Upper lobe of left lung (tissue), 6 donors: ENCODE results near the gene KNOP1. TPM values are rescaled to one million over a fixed set of nuclear protein-coding genes. Genes with fewer than 3 reads are reported as not detected.

Source experiments
- ATAC-seq, 2 donors: fragments of 200-7000 bp; cut with Tn5 transposase; one replicate each; pipeline ENCODE4 v1.9.1; 2022; ENCODE audit warnings: mild to moderate bottlenecking in 2 of 2, moderate library complexity in 2 of 2; ENCODE audit not compliant: low FRiP score in 2 of 2
- DNase-seq, 2 donors: peaks; one replicate each; pipeline ENCODE4 v3.0.0-alpha.2; 2019 to 2020
- H3K27ac ChIP-seq, 4 donors: fragments of 200-600 bp; sonication (generic); one replicate each; pipeline ENCODE4 v1.5.1; 2016 to 2019
- H3K27me3 ChIP-seq, 4 donors: fragments of 200-600 bp; sonication (generic); one replicate each; pipeline ENCODE4 v1.5.1; 2017 to 2019
- H3K36me3 ChIP-seq, 4 donors: fragments of 200-600 bp; sonication (generic); one replicate each; pipeline ENCODE4 v1.5.1; 2016 to 2019
- H3K4me1 ChIP-seq, 4 donors: fragments of 200-600 bp; sonication (generic); one replicate each; pipeline ENCODE4 v1.5.1; 2018 to 2019
- H3K4me3 ChIP-seq, 4 donors: fragments of 200-600 bp; sonication (generic); one replicate each; pipeline ENCODE4 v1.5.1; 2017 to 2019; ENCODE audit warnings: mild to moderate bottlenecking in 2 of 4, moderate library complexity in 1 of 4
- H3K9me3 ChIP-seq, 4 donors: fragments of 200-600 bp; sonication (generic); one replicate each; pipeline ENCODE4 v1.5.1; 2018 to 2019
- EP300 ChIP-seq, 4 donors: sonication (generic); formaldehyde crosslinking; IDR thresholded peaks; one replicate each; pipeline ENCODE4 v1.5.1; 2017; ENCODE audit warnings: antibody characterized with exemption in 4 of 4, control low read depth in 2 of 4
- POLR2A ChIP-seq, 4 donors: fragments of 450-650 bp; IDR thresholded peaks; one replicate each; pipeline ENCODE4 v1.5.1; 2016 to 2017; ENCODE audit warnings: antibody characterized with exemption in 4 of 4, mild to moderate bottlenecking in 2 of 4
- POLR2AphosphoS5 ChIP-seq, 2 donors: sonication (generic); formaldehyde crosslinking; IDR thresholded peaks; one replicate each; pipeline ENCODE4 v1.5.1; 2017; ENCODE audit warnings: antibody characterized with exemption in 2 of 2
- WGBS, 2 donors: methylation state at CpG; one replicate each; pipeline ENCODE4 v1.1.5; 2017 to 2018; 5-methylcytosine and 5-hydroxymethylcytosine counted together
- total RNA-seq, 6 donors: library from RNA; depleted of rRNA in 4 of 6; stranded (reverse); fragments of >200 nt in 4 of 6; gene quantifications; one replicate each; pipeline versions ENCODE4 v1.1.0 to v1.2.1, GENCODE V29; 2016 to 2021
- TF ChIP-seq, protein P1 (sequence below), 6 experiments: fragments of 450-650 bp in 4 of 6; fragments of 200-600 bp in 2 of 6; sonication (generic) in 2 of 6; IDR thresholded peaks; one replicate each; pipeline ENCODE4 v1.5.1; 2016 to 2019; ENCODE audit warnings: antibody characterized with exemption in 6 of 6
- donor health status: DM: no; HTN: no; CAD: no; lungs with moderate emphysema.
- donor health status: DM: no; HTN: yes; CAD: no; lungs with severe emphysema.

Gene KNOP1
- total RNA-seq, 6 donors from 2014 or later, result 4.4 to 23.3 (median 12.1) TPM

DNA sequence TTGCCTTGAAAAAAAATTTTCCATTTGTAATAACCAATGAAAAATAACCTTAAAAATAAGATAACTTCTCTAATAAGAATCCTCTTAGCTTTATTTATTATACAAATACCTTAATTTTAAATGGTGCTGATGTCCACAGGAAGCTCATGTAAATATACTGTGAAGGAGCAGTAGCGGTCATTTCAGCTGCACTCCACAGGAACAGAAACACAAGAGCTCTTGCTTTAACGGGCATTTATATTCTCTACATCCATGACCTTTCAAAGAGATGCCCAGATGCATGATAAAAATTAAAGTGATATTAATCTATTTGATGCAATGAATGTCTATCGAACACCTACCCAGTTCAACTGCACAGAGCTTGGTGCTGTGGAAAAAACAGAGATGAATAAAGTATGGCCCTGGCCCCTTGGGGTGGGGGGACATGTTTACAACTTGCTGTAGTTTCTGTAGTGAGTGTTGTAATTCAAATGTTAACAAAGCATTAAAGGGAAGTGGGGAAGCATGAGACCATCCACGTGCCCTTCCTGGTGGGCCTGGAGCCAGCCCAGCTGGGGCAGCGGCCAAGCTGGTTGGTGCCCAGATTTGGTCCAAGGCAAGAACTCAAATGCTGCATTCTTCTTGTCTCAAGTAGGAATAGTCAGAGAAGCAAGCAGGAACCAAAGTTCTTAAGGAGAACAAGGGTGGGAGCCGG, 48.0 kb upstream of the KNOP1 start:
- DNase-seq, result peak; percentile 50 to 86
- peak overlapping the region in 1 of 4 donors; percentile 30 for H3K27ac ChIP-seq
- H3K36me3 ChIP-seq, result no peaks in the 10 kb centered on the region
- no peak overlapping the region for H3K4me3 ChIP-seq
- H3K9me3 ChIP-seq, result no peaks in the 10 kb centered on the region
- peaks cover 3 to 12% (median 8%) of the 10 kb centered on the region in 4 donors for H3K4me1 ChIP-seq
- ATAC-seq, result peak in 1 of 2 donors; percentile 68
- TF ChIP-seq EP300 (IDR thresholded peaks at IDR 0.05), result peak in 1 of 4 donors; percentile 71
- TF ChIP-seq, protein P1, sequence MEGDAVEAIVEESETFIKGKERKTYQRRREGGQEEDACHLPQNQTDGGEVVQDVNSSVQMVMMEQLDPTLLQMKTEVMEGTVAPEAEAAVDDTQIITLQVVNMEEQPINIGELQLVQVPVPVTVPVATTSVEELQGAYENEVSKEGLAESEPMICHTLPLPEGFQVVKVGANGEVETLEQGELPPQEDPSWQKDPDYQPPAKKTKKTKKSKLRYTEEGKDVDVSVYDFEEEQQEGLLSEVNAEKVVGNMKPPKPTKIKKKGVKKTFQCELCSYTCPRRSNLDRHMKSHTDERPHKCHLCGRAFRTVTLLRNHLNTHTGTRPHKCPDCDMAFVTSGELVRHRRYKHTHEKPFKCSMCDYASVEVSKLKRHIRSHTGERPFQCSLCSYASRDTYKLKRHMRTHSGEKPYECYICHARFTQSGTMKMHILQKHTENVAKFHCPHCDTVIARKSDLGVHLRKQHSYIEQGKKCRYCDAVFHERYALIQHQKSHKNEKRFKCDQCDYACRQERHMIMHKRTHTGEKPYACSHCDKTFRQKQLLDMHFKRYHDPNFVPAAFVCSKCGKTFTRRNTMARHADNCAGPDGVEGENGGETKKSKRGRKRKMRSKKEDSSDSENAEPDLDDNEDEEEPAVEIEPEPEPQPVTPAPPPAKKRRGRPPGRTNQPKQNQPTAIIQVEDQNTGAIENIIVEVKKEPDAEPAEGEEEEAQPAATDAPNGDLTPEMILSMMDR (IDR thresholded peaks at IDR 0.05), result no peak
- TF ChIP-seq POLR2AphosphoS5 (IDR thresholded peaks at IDR 0.05), result peak in 1 of 2 donors; percentile 64
- 33 to 45% methylated on average over 6 of the region's 6 CpGs for WGBS, 2 donors
- no peaks in the 10 kb centered on the region for H3K27me3 ChIP-seq

DNA sequence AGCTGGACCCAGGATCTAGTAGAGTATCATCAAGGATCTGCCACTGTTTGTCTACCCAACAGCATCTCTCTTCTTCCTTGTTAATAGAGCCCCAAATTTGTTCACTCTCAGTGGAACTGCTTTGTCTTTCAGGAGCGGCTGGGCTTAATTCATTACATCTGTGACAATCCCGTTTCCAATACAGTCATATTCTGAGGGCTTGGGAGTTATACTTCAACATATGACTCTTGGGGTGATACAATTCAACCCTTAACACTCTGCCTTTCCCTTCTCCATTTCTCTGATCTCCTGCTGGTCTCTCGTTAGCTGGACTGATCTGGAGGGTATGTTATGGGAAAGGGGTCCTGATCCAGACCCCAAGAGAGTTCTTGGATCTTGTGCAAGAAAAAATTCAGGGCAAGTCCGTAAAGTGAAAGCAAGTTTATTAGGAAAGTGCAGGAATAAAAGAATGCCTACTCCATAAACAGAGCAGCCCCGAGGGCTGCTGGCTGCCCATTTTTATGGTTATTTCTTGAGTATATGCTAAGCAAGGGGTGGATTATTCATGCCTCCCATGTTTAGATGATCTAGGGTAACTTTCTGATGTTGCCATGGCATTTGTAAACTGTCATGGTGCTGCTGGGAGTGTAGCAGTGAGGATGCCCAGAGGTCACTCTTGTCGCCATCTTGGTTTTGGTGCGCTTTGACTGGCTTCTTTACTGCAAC, 42.5 kb upstream of the KNOP1 start:
- Histone ChIP-seq H3K27me3 (no peaks in the 10 kb centered on the region), H3K4me3 (no peak overlapping the region), H3K36me3 (no peaks in the 10 kb centered on the region), H3K27ac (no peak overlapping the region), H3K9me3 (no peaks in the 10 kb centered on the region), H3K4me1 (peaks cover 0 to 9% (median 2%) of the 10 kb centered on the region in 4 donors)
- ATAC-seq (no peak), DNase-seq (no peak)
- 91 to 97% methylated on average over 7 of the region's 7 CpGs for WGBS, 2 donors
- TF ChIP-seq POLR2AphosphoS5 (IDR thresholded peaks at IDR 0.05) (no peak), POLR2A (IDR thresholded peaks at IDR 0.05) (no peak), EP300 (IDR thresholded peaks at IDR 0.05) (no peak)
- TF ChIP-seq, protein P1 (IDR thresholded peaks at IDR 0.05), result no peak

DNA sequence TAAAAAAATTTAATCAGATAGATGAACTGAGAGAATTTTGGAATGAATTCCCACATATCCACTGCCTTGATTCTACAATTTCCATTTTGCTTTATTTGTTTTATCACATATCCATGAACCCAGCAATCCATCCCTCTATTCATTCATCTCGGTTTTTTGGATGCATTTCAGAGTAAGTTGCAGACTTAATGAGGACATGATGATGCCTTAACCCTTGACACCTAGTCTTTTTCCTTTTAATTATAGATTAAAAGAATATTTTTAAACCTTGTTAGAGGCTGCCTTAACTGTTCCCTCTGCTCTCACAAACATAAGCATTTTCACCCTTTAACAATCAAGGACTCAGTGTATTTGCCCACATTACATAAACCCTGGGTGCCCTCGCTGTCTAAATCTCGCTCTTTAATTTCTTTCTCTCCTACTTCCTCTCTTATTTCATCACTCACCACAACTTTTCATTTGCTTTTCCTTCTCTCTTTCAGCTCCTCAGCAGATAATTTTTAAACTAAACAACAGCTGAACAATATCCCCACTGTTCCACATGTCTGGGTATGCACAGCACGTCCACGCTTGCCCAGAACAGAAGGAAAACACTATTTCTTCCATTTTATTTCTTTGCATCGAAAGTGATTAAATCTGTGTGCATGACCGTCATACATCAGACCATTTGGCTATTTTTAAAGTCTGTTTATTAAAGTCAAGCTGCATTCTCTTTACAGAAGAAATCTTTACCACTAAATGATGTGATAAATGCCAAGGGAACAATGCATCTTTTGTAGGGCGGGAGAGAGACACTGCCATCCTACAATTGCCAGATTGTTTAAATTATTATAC, 40.0 kb upstream of the KNOP1 start:
- Histone ChIP-seq H3K36me3 (no peaks in the 10 kb centered on the region), H3K27ac (no peak overlapping the region), H3K4me1 (peaks cover 0 to 9% (median 2%) of the 10 kb centered on the region in 4 donors), H3K27me3 (no peaks in the 10 kb centered on the region), H3K9me3 (no peaks in the 10 kb centered on the region), H3K4me3 (no peak overlapping the region)
- DNase-seq (no peak), ATAC-seq (no peak)
- 53 to 62% methylated on average over 8 of the region's 8 CpGs for WGBS, 2 donors
- TF ChIP-seq EP300 (IDR thresholded peaks at IDR 0.05), result no peak
- no peak for TF ChIP-seq POLR2A (IDR thresholded peaks at IDR 0.05)
- TF ChIP-seq, protein P1 (IDR thresholded peaks at IDR 0.05), result no peak
- no peak for TF ChIP-seq POLR2AphosphoS5 (IDR thresholded peaks at IDR 0.05)

DNA sequence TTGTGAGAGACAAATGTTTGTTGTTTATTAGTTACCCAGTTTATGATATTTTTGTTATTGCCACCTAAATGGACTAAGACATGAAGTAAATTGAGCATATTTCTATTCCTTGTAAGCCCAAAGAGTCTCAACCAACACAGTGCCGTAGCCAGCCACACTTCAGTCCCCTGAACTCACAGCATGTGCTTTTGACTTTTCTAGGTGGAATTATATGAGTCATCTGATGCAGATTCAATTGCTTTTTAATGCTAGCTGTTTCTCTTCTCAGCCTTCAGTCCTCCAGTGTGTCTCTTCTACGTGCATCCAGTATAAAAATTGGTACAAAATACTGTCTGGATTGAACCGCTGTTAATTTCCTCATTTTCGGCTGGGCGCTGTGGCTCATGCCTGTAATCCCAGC, 39.0 kb upstream of the KNOP1 start:
- WGBS, 2 donors, result 90 to 94% methylated on average over 5 of the region's 5 CpGs
- no peaks in the 10 kb centered on the region for H3K36me3 ChIP-seq
- DNase-seq (no peak), ATAC-seq (no peak)
- H3K4me3 ChIP-seq, result no peak overlapping the region
- TF ChIP-seq, protein P1 (IDR thresholded peaks at IDR 0.05), result no peak
- TF ChIP-seq POLR2A (IDR thresholded peaks at IDR 0.05) (no peak), EP300 (IDR thresholded peaks at IDR 0.05) (no peak)
- H3K9me3 ChIP-seq, result no peaks in the 10 kb centered on the region
- no peak overlapping the region for H3K27ac ChIP-seq
- H3K27me3 ChIP-seq, result no peaks in the 10 kb centered on the region
- H3K4me1 ChIP-seq, result peaks cover 0 to 9% (median 2%) of the 10 kb centered on the region in 4 donors
